Breast epithelium (tissue), 4 donors: ENCODE measurements around the gene GRK7. TPM values are rescaled to one million over a fixed set of nuclear protein-coding genes. Genes with fewer than 3 reads are reported as not detected.

Source experiments
- DNase-seq, 2 donors: peaks; one replicate each; pipeline ENCODE4 v3.0.0-alpha.2; 2019; ENCODE audit warnings: low spot score in 2 of 2
- H3K27ac ChIP-seq, 2 donors: fragments of 200-600 bp; sonication (generic) in 1 of 2; one replicate each; pipeline ENCODE4 v1.5.1; 2016 to 2019; ENCODE audit warnings: mild to moderate bottlenecking in 1 of 2
- H3K27me3 ChIP-seq, 2 donors: fragments of 200-600 bp; sonication (generic) in 1 of 2; one replicate each; pipeline versions ENCODE4 v1.5.1 to v1.6.0; 2017 to 2019; ENCODE audit warnings: control low read depth in 1 of 2, mild to moderate bottlenecking in 1 of 2
- H3K36me3 ChIP-seq: fragments of 200-600 bp; one replicate; pipeline ENCODE4 v1.5.1; 2019
- H3K4me1 ChIP-seq, 2 donors: fragments of 200-600 bp; sonication (generic); one replicate each; pipeline ENCODE4 v1.5.1; 2016 to 2019; ENCODE audit warnings: control low read depth in 1 of 2
- H3K4me3 ChIP-seq, 3 donors: fragments of 200-600 bp; sonication (generic); 1 replicate in 2 of 3; 2 replicates in 1 of 3; pipeline ENCODE4 v1.5.1; 2016 to 2019; ENCODE audit warnings: mild to moderate bottlenecking in 3 of 3, moderate library complexity in 2 of 3
- H3K9me3 ChIP-seq, 2 donors: fragments of 200-600 bp; sonication (generic) in 1 of 2; one replicate each; pipeline ENCODE4 v1.5.1; 2016 to 2019; ENCODE audit warnings: control low read depth in 1 of 2
- CTCF ChIP-seq, 3 donors: fragments of 450-650 bp; IDR thresholded peaks; one replicate each; pipeline ENCODE4 v1.5.1; 2016 to 2017; ENCODE audit warnings: antibody characterized with exemption in 3 of 3, mild to moderate bottlenecking in 3 of 3, moderate library complexity in 3 of 3
- POLR2A ChIP-seq: fragments of 450-650 bp; IDR thresholded peaks from one replicate; pipeline ENCODE4 v1.6.1; 2016; ENCODE audit warnings: antibody characterized with exemption, mild to moderate bottlenecking, moderate library complexity
- POLR2AphosphoS5 ChIP-seq, 3 donors: sonication (generic); formaldehyde crosslinking; IDR thresholded peaks; one replicate each; pipeline ENCODE4 v1.6.1; 2017; ENCODE audit warnings: antibody characterized with exemption in 3 of 3
- intact Hi-C: fragments of 100-400 bp; cut with DNase I; formaldehyde crosslinking; loops from one replicate; pipeline ENCODE4 v1.15.1; 2023; ENCODE audit warnings: low total_unique reads
- total RNA-seq, 3 donors: library from RNA; depleted of rRNA; stranded (reverse); fragments of >200 nt; gene quantifications; one replicate each; pipeline ENCODE4 v1.1.0, GENCODE V29; 2016

Gene GRK7
- total RNA-seq, 3 donors from 2014 or later, result 0.15 to 0.33 TPM; not detected in 1

- Histone ChIP-seq H3K36me3 (no peaks in the 10 kb centered on the region), H3K4me1 (no peaks in the 10 kb centered on the region)
These were observed 41.2 kb downstream of the GRK7 start for GRCh38 chr3:141804447-141804777.

GRCh38 chr3:141804778-141805639 is 41.8 kb downstream of the GRK7 start:
- intact Hi-C loops, result no loop called here
- H3K4me3 ChIP-seq, result no peak overlapping the region
- no peaks in the 10 kb centered on the region for H3K36me3 ChIP-seq
- no peak for DNase-seq
- no peak overlapping the region for H3K27ac ChIP-seq
- H3K4me1 ChIP-seq, result no peaks in the 10 kb centered on the region
- no peak for TF ChIP-seq POLR2AphosphoS5 (IDR thresholded peaks at IDR 0.05)
- no peak for TF ChIP-seq CTCF (IDR thresholded peaks at IDR 0.05)
- TF ChIP-seq POLR2A, result no peak
- peaks cover 0 to 4% of the 10 kb centered on the region in 2 donors for H3K9me3 ChIP-seq
- H3K27me3 ChIP-seq, result no peaks in the 10 kb centered on the region

More at GRCh38 chr3:141804447-141804777, 41.2 kb downstream of the GRK7 start:
- intact Hi-C loops, result no loop called here
- DNase-seq, result no peak
- Histone ChIP-seq H3K9me3 (peaks cover 0 to 4% of the 10 kb centered on the region in 2 donors), H3K27ac (no peak overlapping the region), H3K27me3 (no peaks in the 10 kb centered on the region), H3K4me3 (no peak overlapping the region)
- TF ChIP-seq POLR2A, result no peak
- no peak for TF ChIP-seq CTCF (IDR thresholded peaks at IDR 0.05)
- TF ChIP-seq POLR2AphosphoS5 (IDR thresholded peaks at IDR 0.05), result no peak

DNA sequence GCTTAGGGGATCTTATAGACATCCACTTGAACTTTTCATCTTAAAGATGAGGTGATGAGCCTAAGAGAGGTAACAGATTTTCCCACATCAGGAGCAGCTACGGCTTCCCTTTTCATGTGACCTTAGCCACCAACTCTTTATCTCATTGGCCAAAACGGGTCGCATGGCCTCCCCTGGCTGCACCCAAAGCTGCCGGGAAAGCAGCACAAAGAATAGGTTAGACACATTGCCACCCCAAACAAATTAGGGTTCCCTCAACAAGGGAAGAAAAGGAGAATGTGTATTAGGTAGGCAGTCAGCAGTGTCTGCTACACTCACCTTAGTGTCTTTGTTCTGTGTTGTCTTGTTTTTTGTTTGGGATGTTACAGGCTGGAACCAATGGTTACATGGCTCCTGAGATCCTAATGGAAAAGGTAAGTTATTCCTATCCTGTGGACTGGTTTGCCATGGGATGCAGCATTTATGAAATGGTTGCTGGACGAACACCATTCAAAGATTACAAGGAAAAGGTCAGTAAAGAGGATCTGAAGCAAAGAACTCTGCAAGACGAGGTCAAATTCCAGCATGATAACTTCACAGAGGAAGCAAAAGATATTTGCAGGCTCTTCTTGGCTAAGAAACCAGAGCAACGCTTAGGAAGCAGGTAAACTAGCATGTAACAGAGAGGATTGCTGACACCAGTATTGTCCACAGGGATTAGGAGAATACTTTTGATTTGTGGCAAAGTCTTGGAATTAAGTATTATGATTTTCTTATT is 44.2 kb downstream of the GRK7 start:
- Histone ChIP-seq H3K27me3 (no peaks in the 10 kb centered on the region), H3K36me3 (no peaks in the 10 kb centered on the region), H3K4me1 (no peaks in the 10 kb centered on the region), H3K27ac (no peak overlapping the region), H3K4me3 (no peak overlapping the region), H3K9me3 (no peaks in the 10 kb centered on the region)
- TF ChIP-seq POLR2AphosphoS5 (IDR thresholded peaks at IDR 0.05) (no peak), CTCF (IDR thresholded peaks at IDR 0.05) (no peak), POLR2A (no peak)
- no peak for DNase-seq
- intact Hi-C loops, result no loop called here

- Histone ChIP-seq H3K4me3 (no peak overlapping the region), H3K4me1 (no peaks in the 10 kb centered on the region), H3K9me3 (no peaks in the 10 kb centered on the region), H3K27ac (no peak overlapping the region), H3K27me3 (no peaks in the 10 kb centered on the region), H3K36me3 (no peaks in the 10 kb centered on the region)
- no peak for DNase-seq
- TF ChIP-seq POLR2AphosphoS5 (IDR thresholded peaks at IDR 0.05) (no peak), POLR2A (no peak), CTCF (IDR thresholded peaks at IDR 0.05) (no peak)
- intact Hi-C loops, result no loop called here
These were observed 45.4 kb downstream of the GRK7 start for GRCh38 chr3:141808586-141808985.

- TF ChIP-seq POLR2AphosphoS5 (IDR thresholded peaks at IDR 0.05) (no peak), POLR2A (no peak), CTCF (IDR thresholded peaks at IDR 0.05) (no peak)
- no peaks in the 10 kb centered on the region for H3K36me3 ChIP-seq
These were observed 47.0 kb downstream of the GRK7 start for GRCh38 chr3:141810161-141810560.

More at GRCh38 chr3:141810161-141810560, 47.0 kb downstream of the GRK7 start:
- Histone ChIP-seq H3K9me3 (no peaks in the 10 kb centered on the region), H3K4me3 (no peak overlapping the region), H3K27ac (no peak overlapping the region), H3K4me1 (no peaks in the 10 kb centered on the region), H3K27me3 (no peaks in the 10 kb centered on the region)
- intact Hi-C loops, result no loop called here
- no peak for DNase-seq
